ENCODE measurements around the gene CEL.

- no peak for TF ChIP-seq POLR2A (IDR thresholded peaks at IDR 0.05; ENCODE audit: low read depth, low read length)
- no peak for TF ChIP-seq CTCF (IDR thresholded peaks at IDR 0.05; ENCODE audit: extremely low read depth in 1 of 2, insufficient read depth in 1 of 2, low read depth in 1 of 2, low read length in 2 of 2)
- no peak for TF ChIP-seq EZH2 (IDR thresholded peaks at IDR 0.05; ENCODE audit: borderline replicate concordance, low read depth, low read length, severe bottlenecking)
- TF ChIP-seq POLR2AphosphoS5 (IDR thresholded peaks at IDR 0.05; ENCODE audit: insufficient read depth, low read depth, low read length): no peak
- no peak for TF ChIP-seq MAX (IDR thresholded peaks at IDR 0.05; ENCODE audit: insufficient read depth, insufficient read length)
- TF ChIP-seq FOS (IDR thresholded peaks at IDR 0.05; ENCODE audit: borderline replicate concordance, insufficient read depth, low read length): no peak
- TF ChIP-seq GATA2 (IDR thresholded peaks at IDR 0.05; ENCODE audit: insufficient read depth, insufficient read length, low read depth, low read length): no peak
- no peak for TF ChIP-seq MYC (IDR thresholded peaks at IDR 0.05; ENCODE audit: low read depth, low read length)
Measured at GRCh38 chr9:133014696-133015095, 47.1 kb upstream of the CEL start.

Data from endothelial cell of umbilical vein (primary cell).